Lower leg skin (tissue), 4 donors: ENCODE results near the gene SERPINB10. TPM values are rescaled to one million over a fixed set of nuclear protein-coding genes. Genes with fewer than 3 reads are reported as not detected.

Experiments used
- DNase-seq, 2 donors: peaks; one replicate each; pipeline ENCODE4 v3.0.0-alpha.2; 2019; ENCODE audit warnings: low spot score in 2 of 2
- H3K4me3 ChIP-seq: fragments of 200-600 bp; sonication (generic); 2 replicates; pipeline ENCODE4 v1.5.1; 2017; ENCODE audit warnings: mild to moderate bottlenecking, low read depth; ENCODE audit not compliant: poor library complexity, severe bottlenecking
- CTCF ChIP-seq, 3 donors: fragments of 450-650 bp; IDR thresholded peaks; one replicate each; pipeline ENCODE4 v1.5.1; 2016; ENCODE audit warnings: antibody characterized with exemption in 3 of 3, mild to moderate bottlenecking in 3 of 3, moderate library complexity in 2 of 3
- POLR2A ChIP-seq, 2 donors: fragments of 450-650 bp; IDR thresholded peaks; one replicate each; pipeline ENCODE4 v1.6.1; 2016 to 2017; ENCODE audit warnings: antibody characterized with exemption in 2 of 2, mild to moderate bottlenecking in 1 of 2, moderate library complexity in 1 of 2
- WGBS, 2 donors: methylation state at CpG; one replicate each; pipeline ENCODE4 v1.1.5; 2018; 5-methylcytosine and 5-hydroxymethylcytosine counted together
- intact Hi-C: fragments of 100-400 bp; cut with DNase I; formaldehyde crosslinking; loops from one replicate; pipeline ENCODE4 v1.15.0; 2023; ENCODE audit warnings: low total_unique reads
- total RNA-seq, 4 donors: library from RNA; depleted of rRNA; stranded (reverse); fragments of >200 nt; gene quantifications; one replicate each; pipeline ENCODE4 v1.1.0, GENCODE V29; 2016

The SERPINB10 gene
- total RNA-seq, 4 donors from 2014 or later = 0.15 to 1.9 (median 0.68) TPM

GRCh38 chr18:63906056-63906455 is 1.7 kb upstream of the SERPINB10 start:
- DNase-seq = no peak
- 91 to 98% methylated on average over 1 of the region's 1 CpG for WGBS, 2 donors
- H3K4me3 ChIP-seq = no peak overlapping the region
- TF ChIP-seq CTCF (IDR thresholded peaks at IDR 0.05) = no peak
- no peak for TF ChIP-seq POLR2A (IDR thresholded peaks at IDR 0.05)
- intact Hi-C loops = no loop called here

- 81 to 89% methylated on average over 1 of the region's 1 CpG for WGBS, 2 donors
- DNase-seq = no peak
- no peak overlapping the region for H3K4me3 ChIP-seq
- intact Hi-C loops = no loop called here
- TF ChIP-seq POLR2A (IDR thresholded peaks at IDR 0.05) (no peak), CTCF (IDR thresholded peaks at IDR 0.05) (no peak)
Observed at GRCh38 chr18:63908858-63909257, 1.1 kb downstream of the SERPINB10 start.

GRCh38 chr18:63909870-63910269 is 2.1 kb downstream of the SERPINB10 start:
- 38 to 44% methylated on average over 2 of the region's 2 CpGs for WGBS, 2 donors
- no peak overlapping the region for H3K4me3 ChIP-seq
- DNase-seq = no peak
- intact Hi-C loops = no loop called here
- no peak for TF ChIP-seq CTCF (IDR thresholded peaks at IDR 0.05)
- no peak for TF ChIP-seq POLR2A (IDR thresholded peaks at IDR 0.05)

GRCh38 chr18:63917817-63918216 is 10.1 kb downstream of the SERPINB10 start:
- intact Hi-C loops = no loop called here
- DNase-seq = no peak
- no peak for TF ChIP-seq POLR2A (IDR thresholded peaks at IDR 0.05)
- no peak for TF ChIP-seq CTCF (IDR thresholded peaks at IDR 0.05)
- 87 to 92% methylated on average over 5 of the region's 5 CpGs for WGBS, 2 donors
- H3K4me3 ChIP-seq = no peak overlapping the region

GRCh38 chr18:63922049-63922448 is 14.3 kb downstream of the SERPINB10 start:
- DNase-seq = no peak
- TF ChIP-seq POLR2A (IDR thresholded peaks at IDR 0.05) = no peak
- no peak for TF ChIP-seq CTCF (IDR thresholded peaks at IDR 0.05)
- H3K4me3 ChIP-seq = no peak overlapping the region
- intact Hi-C loops = no loop called here
- 88 to 98% methylated on average over 2 of the region's 2 CpGs for WGBS, 2 donors

- no peak overlapping the region for H3K4me3 ChIP-seq
- WGBS, 2 donors = 41 to 63% methylated on average over 1 of the region's 1 CpG
- intact Hi-C loops = no loop called here
- TF ChIP-seq POLR2A (IDR thresholded peaks at IDR 0.05) (no peak), CTCF (IDR thresholded peaks at IDR 0.05) (no peak)
- no peak for DNase-seq
Observed at GRCh38 chr18:63924551-63924950, 16.8 kb downstream of the SERPINB10 start.
